Measurements from ENCODE around the gene PRICKLE2.
"Not testable (repeated sequence)": the region's sequence is repeated elsewhere in the genome, so short reads cannot be mapped to it uniquely, and the experiment has no call there.

PRICKLE2 gene

GRCh38 chr3:64093825-64094712 lies 131.2 kb downstream of the PRICKLE2 start:
- no peak for DNase-seq

- no peak for DNase-seq
These were observed 132.1 kb downstream of the PRICKLE2 start for GRCh38 chr3:64093211-64093610.

GRCh38 chr3:64091501-64091900 lies 133.8 kb downstream of the PRICKLE2 start:
- DNase-seq: no peak

- not testable (repeated sequence) for DNase-seq
These were observed 135.9 kb downstream of the PRICKLE2 start for GRCh38 chr3:64089386-64089785.

- no peak for DNase-seq
These were observed 136.7 kb downstream of the PRICKLE2 start for GRCh38 chr3:64088408-64089205.

GRCh38 chr3:64086479-64087252 lies 138.6 kb downstream of the PRICKLE2 start:
- DNase-seq: no peak

- no peak for DNase-seq
These were observed 140.6 kb downstream of the PRICKLE2 start for GRCh38 chr3:64084640-64085039.

GRCh38 chr3:64083575-64083974 lies 141.7 kb downstream of the PRICKLE2 start:
- no peak for DNase-seq

- no peak for DNase-seq
These were observed 142.2 kb downstream of the PRICKLE2 start for GRCh38 chr3:64082961-64083541.

GRCh38 chr3:64082411-64082810 lies 142.9 kb downstream of the PRICKLE2 start:
- DNase-seq: no peak

- no peak for DNase-seq
These were observed 144.0 kb downstream of the PRICKLE2 start for GRCh38 chr3:64081235-64081630.

- no peak for DNase-seq
These were observed 144.5 kb downstream of the PRICKLE2 start for GRCh38 chr3:64080616-64081234.

GRCh38 chr3:64079369-64080150 lies 145.7 kb downstream of the PRICKLE2 start:
- no peak for DNase-seq

- DNase-seq: no peak
These were observed 146.3 kb downstream of the PRICKLE2 start for GRCh38 chr3:64078966-64079365.

GRCh38 chr3:64074895-64075679 lies 150.2 kb downstream of the PRICKLE2 start:
- no peak for DNase-seq

GRCh38 chr3:64074060-64074459 lies 151.2 kb downstream of the PRICKLE2 start:
- no peak for DNase-seq

- DNase-seq: no peak
These were observed 152.0 kb downstream of the PRICKLE2 start for GRCh38 chr3:64073158-64073761.

GRCh38 chr3:64072126-64072525 lies 153.1 kb downstream of the PRICKLE2 start:
- no peak for DNase-seq

- DNase-seq: no peak
These were observed 154.6 kb downstream of the PRICKLE2 start for GRCh38 chr3:64070704-64071103.

Data from CD4-positive, alpha-beta T cell treated with Interleukin-1 beta for 1 hour (primary cell).